DOHH2 (cell line): ENCODE results near the gene INTS3.
A peak's percentile ranks its signal among the peaks of the same experiment; 100 is the strongest.
"Not testable (repeated sequence)": the region's sequence is repeated elsewhere in the genome, so short reads cannot be mapped to it uniquely, and the experiment has no call there.

Experiments
- H3F3A ChIP-seq: fragments of 200-600 bp; sonication (generic), shearing (Covaris generic); 2 replicates; pipeline ENCODE4 v1.6.0; 2016; ENCODE audit warnings: antibody characterized with exemption, mild to moderate bottlenecking; ENCODE audit not compliant: control insufficient read depth, insufficient read depth
- H3K27ac ChIP-seq: fragments of 200-600 bp; sonication (generic); 2 replicates; pipeline ENCODE4 v1.5.1; 2014; ENCODE audit warnings: low read depth, mild to moderate bottlenecking, low read length, moderate library complexity
- H3K27me3 ChIP-seq: fragments of 200-600 bp; sonication (generic); 2 replicates; pipeline ENCODE4 v1.6.1; 2014; ENCODE audit warnings: mild to moderate bottlenecking, low read length, mixed read lengths; ENCODE audit not compliant: control insufficient read depth
- H3K36me3 ChIP-seq: fragments of 200-600 bp; sonication (generic); 2 replicates; pipeline ENCODE4 v1.6.1; 2014; ENCODE audit warnings: mild to moderate bottlenecking, low read length, moderate library complexity, mixed read lengths; ENCODE audit not compliant: control insufficient read depth
- H3K4me1 ChIP-seq: fragments of 200-600 bp; sonication (generic); 2 replicates; pipeline ENCODE4 v1.6.1; 2014; ENCODE audit warnings: mild to moderate bottlenecking, low read length, mixed read lengths; ENCODE audit not compliant: control insufficient read depth
- H3K4me2 ChIP-seq: fragments of 200-600 bp; sonication (generic); 2 replicates; pipeline ENCODE4 v1.6.0; 2014; ENCODE audit warnings: mild to moderate bottlenecking, low read length, moderate library complexity
- H3K4me3 ChIP-seq: fragments of 200-600 bp; sonication (generic); 2 replicates; pipeline ENCODE4 v1.5.1; 2014; ENCODE audit warnings: mild to moderate bottlenecking, low read length, mixed read lengths
- H3K79me2 ChIP-seq: fragments of 200-600 bp; sonication (generic); 2 replicates; pipeline ENCODE4 v1.6.1; 2014; ENCODE audit warnings: mild to moderate bottlenecking, low read length, mixed read lengths; ENCODE audit not compliant: control insufficient read depth
- H3K9me2 ChIP-seq: fragments of 200-600 bp; sonication (generic); replicated peaks from 2 replicates; pipeline ENCODE4 v1.6.1; 2014; ENCODE audit warnings: mild to moderate bottlenecking, low read length, mixed read lengths; ENCODE audit not compliant: control insufficient read depth
- H3K9me3 ChIP-seq: fragments of 200-600 bp; sonication (generic); 2 replicates; pipeline ENCODE4 v1.6.1; 2014; ENCODE audit warnings: antibody characterized with exemption, low read length, mixed read lengths; ENCODE audit not compliant: control insufficient read depth, insufficient read depth
- H4K20me1 ChIP-seq: fragments of 200-600 bp; sonication (generic); 2 replicates; pipeline ENCODE4 v1.6.0; 2014; ENCODE audit warnings: low read depth, mild to moderate bottlenecking, antibody characterized with exemption, low read length, moderate library complexity; ENCODE audit not compliant: control insufficient read depth, insufficient read depth
- CTCF ChIP-seq: fragments of 200-600 bp; sonication (generic); IDR thresholded peaks from one replicate; pipeline ENCODE4 v1.5.1; 2014; ENCODE audit warnings: antibody characterized with exemption, mild to moderate bottlenecking, low read depth, low read length; ENCODE audit not compliant: poor library complexity, severe bottlenecking
- EZH2phosphoT487 ChIP-seq: fragments of 200-600 bp; sonication (generic); IDR thresholded peaks from 2 replicates; pipeline ENCODE4 v1.6.1; 2017; ENCODE audit warnings: borderline replicate concordance, mild to moderate bottlenecking, antibody characterized with exemption, low read length, moderate library complexity, mixed read lengths

Gene INTS3

GRCh38 chr1:153723687-153724086 lies 4.2 kb upstream of the INTS3 start:
- H3K4me1 ChIP-seq = peaks cover 9% of the 10 kb centered on the region

GRCh38 chr1:153724634-153725033 lies 3.2 kb upstream of the INTS3 start:
- H3K9me3 ChIP-seq, H3K27me3 ChIP-seq, H3K4me2 ChIP-seq, H3F3A ChIP-seq, H4K20me1 ChIP-seq, H3K36me3 ChIP-seq, H3K4me3 ChIP-seq, H3K9me2 ChIP-seq, H3K27ac ChIP-seq: not testable (repeated sequence)
- peaks cover 18% of the 10 kb centered on the region for H3K4me1 ChIP-seq
- H3K79me2 ChIP-seq = peaks cover 16% of the 10 kb centered on the region

More at GRCh38 chr1:153723687-153724086, 4.2 kb upstream of the INTS3 start:
- H3K36me3 ChIP-seq = peaks cover 5% of the 10 kb centered on the region
- H3K9me3 ChIP-seq = no peaks in the 10 kb centered on the region
- H3K4me2 ChIP-seq = no peak overlapping the region
- H3K9me2 ChIP-seq = no peaks in the 10 kb centered on the region
- no peak overlapping the region for H3K4me3 ChIP-seq
- H4K20me1 ChIP-seq = no peaks in the 10 kb centered on the region
- peaks cover 7% of the 10 kb centered on the region for H3K79me2 ChIP-seq
- TF ChIP-seq EZH2phosphoT487 (no peak), CTCF (no peak)
- H3K27me3 ChIP-seq = no peaks in the 10 kb centered on the region
- 0 out of 2 replicates have a peak, but pooled peaks cover 3% of the 10 kb centered on the region for H3F3A ChIP-seq
- H3K27ac ChIP-seq = no peak overlapping the region

- Histone ChIP-seq H3K9me3 (no peaks in the 10 kb centered on the region), H3K9me2 (no peaks in the 10 kb centered on the region), H3K4me1 (peaks cover 33% of the 10 kb centered on the region), H3K4me3 (peak overlapping the region; percentile 99), H3K36me3 (peaks cover 13% of the 10 kb centered on the region), H3F3A (0 out of 2 replicates have a peak, but pooled peaks cover 3% of the 10 kb centered on the region), H3K27ac (peak overlapping the region; percentile 77), H4K20me1 (no peaks in the 10 kb centered on the region), H3K27me3 (no peaks in the 10 kb centered on the region), H3K79me2 (peaks cover 32% of the 10 kb centered on the region), H3K4me2 (peak overlapping the region; percentile 100)
- TF ChIP-seq EZH2phosphoT487 = no peak
- peak; percentile 7 for TF ChIP-seq CTCF
These were observed 636 bp downstream of the INTS3 start for GRCh38 chr1:153728305-153729066.

- peaks cover 32% of the 10 kb centered on the region for H3K79me2 ChIP-seq
- no peaks in the 10 kb centered on the region for H4K20me1 ChIP-seq
- H3K4me3 ChIP-seq = peak overlapping the region; percentile 99
- no peak for TF ChIP-seq EZH2phosphoT487
- no peaks in the 10 kb centered on the region for H3F3A ChIP-seq
- no peak overlapping the region for H3K27ac ChIP-seq
- H3K36me3 ChIP-seq = peaks cover 18% of the 10 kb centered on the region
- H3K9me3 ChIP-seq = no peaks in the 10 kb centered on the region
- peak overlapping the region; percentile 100 for H3K4me2 ChIP-seq
- H3K4me1 ChIP-seq = peaks cover 33% of the 10 kb centered on the region
- H3K9me2 ChIP-seq = no peaks in the 10 kb centered on the region
- no peaks in the 10 kb centered on the region for H3K27me3 ChIP-seq
These were observed 2.7 kb downstream of the INTS3 start for GRCh38 chr1:153730468-153730988.
